ENCODE results near the gene CLCN5.

- TF ChIP-seq POLR2A (IDR thresholded peaks at IDR 0.05; ENCODE audit: low read depth, low read length) (no peak), TAF1 (IDR thresholded peaks at IDR 0.05; ENCODE audit: borderline replicate concordance, low read depth, low read length) (no peak), POLR2AphosphoS5 (IDR thresholded peaks at IDR 0.05; ENCODE audit: low read depth, low read length) (no peak)
Measured at GRCh38 chrX:50125480-50125879, 203.1 kb downstream of the CLCN5 start.
